HG03095 (cell line): ENCODE results near the gene TEX13B.
"Not testable (repeated sequence)": the region's sequence is repeated elsewhere in the genome, so short reads cannot be mapped to it uniquely, and the experiment has no call there.

ENCODE experiments used
- ATAC-seq: cut with Tn5 transposase; IDR thresholded peaks from one replicate; pipeline ENCODE4 v1.9.1; 2021; ENCODE audit warnings: moderate library complexity; ENCODE audit not compliant: unreplicated experiment

Gene TEX13B, protein sequence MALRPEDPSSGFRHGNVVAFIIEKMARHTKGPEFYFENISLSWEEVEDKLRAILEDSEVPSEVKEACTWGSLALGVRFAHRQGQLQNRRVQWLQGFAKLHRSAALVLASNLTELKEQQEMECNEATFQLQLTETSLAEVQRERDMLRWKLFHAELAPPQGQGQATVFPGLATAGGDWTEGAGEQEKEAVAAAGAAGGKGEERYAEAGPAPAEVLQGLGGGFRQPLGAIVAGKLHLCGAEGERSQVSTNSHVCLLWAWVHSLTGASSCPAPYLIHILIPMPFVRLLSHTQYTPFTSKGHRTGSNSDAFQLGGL

DNA sequence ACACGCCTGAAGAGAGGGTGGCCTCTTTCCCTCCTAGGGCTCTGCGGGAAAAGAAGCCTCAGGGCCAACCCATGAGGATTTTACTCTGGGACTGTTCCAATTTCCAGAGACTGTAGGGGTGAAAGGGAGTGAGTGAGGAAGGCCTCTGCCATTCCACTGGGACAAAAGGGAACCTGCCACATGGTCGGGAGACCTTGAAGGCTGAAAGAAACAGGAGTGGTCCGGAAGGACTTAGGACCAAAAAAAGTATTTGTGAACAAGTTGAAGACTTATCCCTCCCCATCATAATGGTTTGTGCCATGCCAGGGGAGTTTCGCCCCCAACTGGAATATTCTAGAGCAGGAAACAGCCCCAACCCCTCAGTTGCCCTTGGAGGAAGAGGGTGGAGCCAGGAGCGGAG, at the start of gene TEX13B:
TEX13B (minus strand) TSS at position 15 of the 400 bp plus-strand sequence. CDS start 243 bp downstream, outside the sequence.
- ATAC-seq = no peak

DNA sequence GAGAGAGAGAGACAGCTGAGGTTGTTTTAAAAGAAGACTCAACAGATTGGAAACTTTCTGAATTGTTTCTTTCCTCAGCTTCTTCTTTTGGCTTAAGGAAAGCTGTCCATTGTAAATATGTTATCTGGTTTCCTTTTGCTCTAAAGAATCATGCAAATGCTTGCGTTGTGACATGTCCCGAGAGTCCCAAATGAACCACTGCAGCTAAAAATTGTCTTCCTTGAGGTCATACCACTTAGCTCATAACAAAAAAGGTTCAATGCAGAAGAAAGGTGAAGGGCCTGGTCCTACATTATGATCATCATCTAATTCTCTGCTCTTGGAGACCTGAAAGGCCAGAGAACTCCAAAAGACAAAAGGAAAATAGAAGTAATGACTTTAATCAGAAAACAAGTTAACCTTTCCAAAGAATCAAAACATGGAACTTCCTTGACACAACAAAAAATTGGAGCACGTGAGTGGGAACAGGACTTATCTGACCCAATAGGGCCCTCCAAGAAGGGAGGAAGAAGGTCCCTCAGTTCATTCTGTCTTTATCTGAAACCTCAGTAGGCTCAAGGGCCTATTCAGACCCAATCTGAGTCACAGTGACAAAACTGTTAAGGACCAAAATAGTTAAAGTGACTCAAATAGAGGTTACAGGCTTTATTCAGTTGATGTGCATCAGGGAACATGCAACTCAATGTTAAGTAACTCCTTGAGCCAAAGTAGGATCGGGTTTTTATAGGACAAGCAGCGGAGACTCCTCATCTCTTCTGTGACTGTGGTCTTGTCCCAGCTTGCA, 48.0 kb upstream of the TEX13B start:
- peak; percentile 78 for ATAC-seq

DNA sequence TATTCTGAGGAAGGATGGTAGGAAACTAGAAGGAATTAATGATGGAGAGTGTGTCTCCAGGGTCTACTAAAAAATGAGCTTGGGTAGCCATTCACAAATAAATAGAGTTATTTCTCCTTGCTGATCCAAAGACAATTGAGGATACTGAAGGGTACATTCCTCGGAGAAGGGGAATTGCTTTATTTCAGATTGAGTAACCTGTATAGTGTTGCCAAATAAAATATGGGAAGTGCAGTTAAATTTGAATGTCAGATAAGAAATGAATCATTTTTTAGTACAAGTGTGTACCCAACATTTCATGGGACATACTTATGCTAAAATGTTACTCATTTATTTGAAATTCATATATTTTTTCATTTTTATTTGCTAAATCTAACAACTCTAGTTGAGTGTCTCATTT, 46.7 kb upstream of the TEX13B start:
- ATAC-seq = no peak

DNA sequence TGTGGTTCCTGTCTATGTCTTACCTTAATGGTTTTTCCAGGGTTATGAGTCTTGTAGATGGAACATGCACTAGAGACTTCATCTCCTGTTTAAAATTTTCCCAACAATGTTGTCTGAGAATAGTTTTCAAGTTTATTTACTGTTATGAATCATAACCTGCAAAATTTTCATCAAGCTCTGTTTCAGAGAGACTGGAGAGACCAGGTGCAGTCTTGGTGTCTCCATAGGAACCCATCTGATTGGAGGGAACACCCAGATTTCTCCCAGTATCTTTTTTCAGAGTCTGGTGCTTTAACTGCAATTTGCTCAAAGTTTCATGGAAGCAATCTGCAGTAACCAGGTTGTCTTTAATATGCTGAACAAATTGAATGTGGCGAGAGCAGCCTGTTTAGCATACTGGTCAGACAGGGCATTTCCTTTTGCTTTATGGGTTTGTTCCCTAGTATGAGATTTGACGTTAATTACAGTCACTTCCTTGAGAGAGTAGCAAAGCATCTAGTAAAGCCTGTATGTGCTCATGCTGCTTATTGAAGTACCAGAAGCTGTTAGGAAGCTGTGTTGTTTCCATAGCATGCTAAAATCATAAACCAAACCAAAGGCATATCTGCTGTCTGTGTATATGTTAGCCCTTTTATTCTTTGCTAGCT, 43.9 kb upstream of the TEX13B start:
- ATAC-seq = no peak

DNA sequence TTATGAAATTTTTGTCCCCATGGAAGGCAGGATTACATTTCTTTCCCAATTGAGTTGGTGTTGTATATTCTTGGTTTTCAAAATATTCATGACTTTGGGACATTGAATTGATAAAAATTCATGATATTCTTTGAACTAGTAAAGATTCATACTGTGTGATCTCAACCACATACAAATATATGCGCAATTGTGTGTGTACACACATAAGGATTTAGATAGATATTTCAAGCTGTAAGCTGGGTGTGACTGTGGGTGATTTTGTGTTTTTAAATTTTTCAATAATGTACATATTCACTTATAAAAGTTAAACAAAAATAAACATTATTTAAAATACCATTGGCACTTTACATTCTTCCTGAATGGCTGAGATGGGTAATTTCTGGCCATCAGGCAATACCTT, 43.2 kb upstream of the TEX13B start:
- ATAC-seq = no peak

DNA sequence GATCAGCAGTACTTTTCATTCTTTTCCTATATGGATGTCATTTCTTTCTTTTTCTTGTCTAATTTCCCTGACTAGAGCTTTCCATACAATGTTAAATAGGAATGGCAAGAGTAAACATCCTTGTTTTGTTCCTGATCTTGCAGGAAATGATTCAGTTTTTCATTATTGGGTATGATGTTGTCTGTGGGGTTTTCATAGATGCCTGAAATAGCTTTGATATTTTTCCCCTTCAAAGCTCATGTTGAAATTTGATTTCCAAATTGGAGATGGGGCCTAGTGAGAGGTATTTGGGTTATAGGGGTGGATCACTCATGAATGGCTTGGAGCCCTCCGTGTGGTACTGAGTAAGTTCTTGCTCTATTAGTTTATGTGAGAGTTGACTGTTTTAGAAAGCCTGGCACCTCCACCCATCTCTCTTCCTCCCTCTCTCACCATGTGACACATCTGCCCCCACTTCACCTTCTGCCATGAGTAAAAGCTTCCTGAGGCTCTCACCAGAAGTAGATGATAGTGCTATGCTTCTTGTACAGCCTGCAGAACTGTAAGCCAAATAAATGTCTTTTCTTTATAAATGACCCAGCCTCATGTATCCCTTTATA, 40.4 kb upstream of the TEX13B start:
- no peak for ATAC-seq

DNA sequence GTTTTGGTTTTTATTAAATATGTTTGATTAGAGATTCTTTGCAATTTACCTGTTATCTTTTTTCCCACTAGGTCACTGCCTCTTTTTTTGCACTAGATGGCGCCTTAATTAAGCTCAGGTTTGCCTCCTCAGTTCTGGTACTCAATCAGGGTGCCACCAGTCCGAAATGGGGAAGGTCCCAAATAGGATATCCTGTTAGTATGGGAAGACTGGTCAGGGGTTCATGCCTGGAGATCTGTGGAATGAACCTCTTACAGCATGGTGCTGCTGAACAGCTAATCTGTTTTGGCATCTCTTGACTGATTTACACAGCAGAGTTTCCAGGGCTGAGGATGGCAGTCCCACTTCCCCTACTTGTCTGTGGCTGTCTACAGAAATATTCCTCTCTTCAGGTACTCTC, 38.5 kb upstream of the TEX13B start:
- no peak for ATAC-seq

DNA sequence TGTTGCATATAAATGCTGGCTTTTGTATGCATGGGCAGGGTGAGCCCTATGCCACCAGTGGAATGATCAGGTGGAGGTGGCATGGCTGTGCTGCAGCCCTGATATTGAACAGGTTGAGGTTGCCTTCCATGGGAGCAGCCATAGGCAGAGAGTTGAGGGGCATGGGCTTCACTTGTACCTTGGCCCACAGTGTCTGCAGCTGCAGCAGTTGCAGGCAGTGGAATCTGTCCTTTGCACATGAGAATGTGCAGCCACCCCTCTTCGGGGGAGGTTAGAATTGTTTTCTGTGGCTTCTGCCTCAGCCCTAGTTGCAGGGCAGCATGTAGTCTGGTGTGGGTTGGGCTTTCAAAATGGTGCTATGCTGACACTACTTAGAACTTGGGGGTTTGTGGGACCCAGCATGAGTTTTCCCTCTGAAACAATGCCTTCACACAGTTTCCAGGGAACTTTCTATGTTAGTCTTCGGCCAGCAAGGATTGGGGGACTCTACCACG, 37.3 kb upstream of the TEX13B start:
- no peak for ATAC-seq

DNA sequence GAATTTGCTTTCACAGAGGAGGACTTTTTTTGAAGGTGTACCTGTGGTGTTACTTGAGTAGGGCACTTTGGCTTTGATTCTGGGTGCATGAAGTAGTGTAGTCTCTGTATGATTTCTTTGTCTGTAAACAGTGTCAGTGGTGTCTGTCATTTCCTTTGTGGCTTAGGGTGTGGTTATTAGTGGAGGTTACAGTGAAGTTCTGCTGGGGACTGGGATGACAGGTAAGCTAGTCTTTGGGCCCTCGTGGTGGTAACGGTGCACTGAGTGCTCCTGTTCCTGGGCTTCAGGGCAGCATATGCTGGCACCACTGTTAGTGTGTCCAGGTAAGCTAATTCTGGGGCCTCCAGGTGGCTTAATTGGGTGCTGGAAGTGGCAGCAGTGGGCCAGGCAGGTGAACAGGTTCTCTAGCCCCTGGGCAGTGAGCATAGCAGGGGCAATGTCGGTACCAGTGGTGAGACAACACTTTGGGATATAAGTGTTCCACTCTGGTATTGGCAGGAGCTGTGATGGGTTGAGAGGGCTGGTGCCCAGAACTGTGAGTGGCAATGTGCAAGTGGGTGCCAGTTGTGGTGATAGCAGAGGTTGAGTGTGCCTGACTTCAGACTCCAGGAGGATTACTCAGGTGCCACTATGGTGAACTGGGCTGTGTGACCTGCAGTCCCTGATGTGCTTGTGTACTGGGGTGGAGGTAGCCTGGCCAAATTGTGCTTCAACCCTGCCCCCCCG, 36.6 kb upstream of the TEX13B start:
- no peak for ATAC-seq

DNA sequence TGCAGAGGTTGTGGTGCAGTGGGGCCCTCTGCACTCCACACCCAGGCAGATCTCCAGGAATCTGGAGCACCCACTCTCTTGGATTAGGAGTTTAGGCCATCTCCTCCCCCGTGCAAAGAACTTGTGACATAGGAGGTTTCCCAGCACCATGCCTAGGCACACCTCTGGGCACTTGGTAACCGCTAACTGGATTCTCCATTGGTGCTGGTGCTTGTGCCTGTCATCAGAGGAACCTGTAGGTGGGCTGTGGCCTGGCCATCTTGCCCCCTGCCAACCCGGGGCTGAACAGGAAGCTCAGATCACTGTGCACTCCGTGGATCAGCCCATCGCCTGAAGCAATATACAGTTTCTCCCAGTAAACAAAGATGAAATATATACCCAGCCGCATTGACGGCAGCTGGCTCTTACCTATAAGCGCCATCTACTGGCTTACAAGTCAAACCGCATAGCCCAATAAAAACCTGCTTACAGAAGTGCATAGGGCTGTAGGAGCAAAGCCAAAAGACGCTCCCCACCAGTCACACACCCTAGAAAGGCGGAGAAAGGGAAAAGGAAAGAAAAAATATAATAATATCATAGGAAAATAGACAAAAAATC, 19.1 kb upstream of the TEX13B start:
- ATAC-seq = peak; percentile 80

DNA sequence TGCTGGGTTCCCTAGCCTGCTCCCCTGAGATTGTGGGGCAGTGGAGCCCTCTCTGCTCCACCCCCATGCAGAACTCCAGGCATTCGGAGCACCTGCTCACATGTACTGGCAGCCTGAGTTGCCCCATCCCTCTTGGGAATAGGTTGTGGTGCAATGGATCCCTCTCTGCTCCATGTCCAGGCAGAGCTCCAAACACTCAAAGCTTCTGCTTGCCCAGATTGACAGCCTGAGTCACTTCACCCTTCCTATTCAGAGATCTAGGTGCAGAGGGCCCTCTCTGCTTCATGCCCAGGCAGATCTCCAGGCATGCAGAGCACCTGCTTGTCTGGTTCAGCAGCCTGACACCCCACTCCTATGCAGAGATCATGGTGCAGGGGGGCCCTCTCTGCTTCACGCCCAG, 18.6 kb upstream of the TEX13B start:
- no peak for ATAC-seq

DNA sequence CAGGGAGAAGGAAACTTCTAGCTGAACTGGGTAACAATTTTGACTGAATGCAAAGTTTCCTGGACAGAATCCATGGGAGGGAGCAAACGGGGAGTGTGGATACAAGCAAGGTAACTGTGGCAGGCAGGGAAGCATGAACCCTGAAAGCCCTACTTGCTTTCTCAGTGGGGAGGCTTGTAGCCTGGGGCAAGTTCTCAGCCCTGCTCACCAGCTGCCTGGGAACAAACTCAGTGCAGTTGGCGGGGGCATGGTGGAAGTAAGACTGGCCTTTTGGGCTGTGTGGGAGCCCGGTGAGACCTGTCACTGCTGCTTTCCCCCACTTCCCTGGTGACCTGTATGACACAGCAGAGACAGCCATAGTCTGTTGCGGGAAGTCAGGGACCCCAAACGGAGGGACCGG, 14.0 kb upstream of the TEX13B start:
- ATAC-seq = no peak

DNA sequence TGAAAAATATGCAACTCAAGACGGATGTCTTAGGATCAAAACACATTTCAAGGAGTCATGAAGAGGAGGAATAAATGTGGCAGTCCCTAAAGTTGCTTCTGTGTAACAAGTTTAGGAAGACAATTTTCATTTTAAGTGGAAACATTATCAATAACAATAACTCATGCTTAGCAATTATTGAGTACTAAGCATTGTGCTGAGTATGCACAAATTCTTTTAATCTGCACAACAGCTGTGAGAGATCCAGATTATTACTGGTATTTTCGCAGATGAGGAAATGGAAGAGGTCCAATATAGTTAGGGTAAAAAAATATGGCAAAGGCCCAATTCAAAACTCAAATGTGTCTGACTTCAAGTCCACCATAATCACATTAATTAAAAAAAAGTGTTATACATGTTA, 2.9 kb upstream of the TEX13B start:
- ATAC-seq = no peak

DNA sequence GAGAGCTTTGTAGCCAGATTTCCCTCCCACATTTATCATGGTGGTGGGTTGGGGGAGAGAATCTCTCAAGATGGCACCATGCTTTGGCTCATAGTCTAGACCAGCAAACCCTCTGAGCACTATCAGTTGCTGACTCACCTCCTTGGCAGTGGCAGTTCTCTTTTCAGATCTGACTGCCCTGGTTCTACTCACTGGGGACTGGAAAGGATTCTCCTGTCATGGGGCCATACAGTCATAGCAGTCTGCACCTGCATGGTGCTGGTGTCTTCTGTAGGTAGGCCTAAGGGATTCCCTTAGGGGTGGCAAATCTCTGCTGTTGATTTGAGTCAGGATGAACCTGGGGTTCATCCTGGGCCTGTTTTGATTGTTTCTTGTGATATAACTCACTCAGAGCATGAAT, 2.6 kb downstream of the TEX13B start:
- no peak for ATAC-seq

DNA sequence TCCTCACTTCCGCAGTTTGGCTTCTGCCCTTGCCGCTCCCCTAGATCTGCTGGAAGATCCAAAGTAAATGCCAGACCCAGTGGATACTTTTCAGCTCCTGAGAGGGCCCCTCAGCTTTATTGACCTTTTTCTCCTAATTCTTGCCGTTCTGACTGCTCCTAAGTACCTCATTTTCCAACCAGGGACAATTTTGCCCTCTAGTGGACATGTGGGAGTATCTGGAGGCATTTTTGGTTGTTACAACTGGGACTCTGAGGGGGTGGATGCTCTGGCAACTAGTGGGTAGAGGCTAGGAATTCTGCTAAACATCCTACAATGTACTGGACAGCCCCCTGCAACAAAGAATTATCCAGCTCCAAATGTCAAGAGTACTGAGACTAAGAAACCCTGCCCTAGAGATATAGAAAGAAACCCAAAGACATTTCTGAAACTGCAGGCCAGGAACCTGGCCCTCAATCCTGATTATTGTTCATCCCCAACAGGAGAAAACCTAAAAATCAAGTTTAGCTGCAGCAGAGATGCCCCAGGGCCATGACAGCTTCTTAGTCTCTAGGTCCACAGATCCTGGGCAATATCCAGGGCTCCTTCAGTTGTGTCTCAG, 3.4 kb downstream of the TEX13B start:
- ATAC-seq = no peak

DNA sequence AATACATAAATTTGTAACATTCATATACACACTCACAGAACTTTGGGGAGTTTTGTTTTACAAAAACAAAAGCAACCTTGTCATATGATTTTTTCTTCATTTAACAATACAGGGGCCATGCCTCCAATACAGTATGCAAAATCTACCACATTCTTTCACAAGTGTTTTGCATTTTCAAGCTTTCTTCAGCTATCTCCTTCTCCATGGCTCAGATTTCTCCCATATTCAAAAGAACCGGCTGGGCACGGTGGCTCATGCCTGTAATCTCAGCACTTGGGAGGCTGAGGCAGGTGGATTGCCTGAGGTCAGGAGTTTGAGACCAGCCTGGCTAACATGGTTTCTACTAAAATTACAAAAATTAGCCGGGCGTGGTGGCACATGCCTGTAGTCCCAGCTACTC, 4.1 kb downstream of the TEX13B start:
- ATAC-seq = no peak

DNA sequence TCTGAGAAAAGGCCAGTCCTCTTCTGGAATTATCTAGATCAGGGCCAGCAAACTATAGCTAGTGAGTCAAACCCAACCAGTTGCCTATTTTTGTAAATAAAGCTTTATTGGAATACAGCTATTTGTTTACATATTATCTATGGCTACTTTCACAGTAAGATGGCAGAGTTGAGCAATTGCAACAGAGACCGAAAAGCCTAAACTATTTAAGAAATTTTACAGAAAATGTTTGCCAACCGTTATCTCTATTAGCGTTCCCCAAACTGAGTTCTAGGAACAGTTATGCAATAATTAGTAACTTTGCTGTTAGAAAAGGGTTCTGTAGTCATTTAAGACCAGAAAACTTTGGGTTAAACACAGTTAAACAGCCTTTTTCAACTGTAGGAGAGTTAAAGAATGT, 10.5 kb downstream of the TEX13B start:
- no peak for ATAC-seq

DNA sequence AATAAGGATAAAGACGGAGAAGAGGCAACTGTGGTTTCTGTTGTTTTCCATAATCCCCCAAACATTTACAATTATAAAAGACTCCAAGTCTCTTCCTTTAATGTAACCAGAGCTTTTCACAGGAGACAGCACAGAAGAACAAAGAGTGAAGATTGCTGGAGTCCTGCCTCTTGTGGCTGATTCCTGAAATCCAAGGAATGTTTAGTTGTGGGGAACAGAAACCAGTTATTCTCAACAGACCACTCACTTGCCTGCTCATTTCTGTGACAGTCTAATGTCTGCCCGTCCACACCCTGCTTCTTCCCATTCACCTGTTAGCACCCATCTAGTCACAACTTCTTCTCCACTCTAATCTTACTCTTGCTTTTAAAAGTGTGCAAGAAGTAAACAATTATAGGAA, 12.1 kb downstream of the TEX13B start:
- ATAC-seq = no peak

DNA sequence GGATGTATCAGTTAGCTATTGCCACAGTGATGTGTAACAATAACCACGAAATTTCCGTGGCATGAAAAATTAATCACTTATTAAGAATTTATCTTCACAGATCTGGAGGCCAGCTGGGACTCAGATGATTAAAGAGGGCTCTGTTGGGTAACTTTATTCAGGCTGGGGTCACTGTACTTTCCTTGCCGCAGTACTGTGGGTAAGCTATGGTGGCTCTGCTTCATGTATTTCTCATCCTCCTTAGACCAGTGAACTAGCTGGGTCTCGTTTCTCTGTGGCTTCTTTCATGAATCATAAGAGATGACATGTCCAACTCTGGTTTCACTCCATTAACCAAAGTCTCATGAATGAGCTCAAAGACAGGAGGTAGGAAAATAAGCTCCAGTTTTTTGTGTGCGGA, 13.5 kb downstream of the TEX13B start:
- no peak for ATAC-seq

DNA sequence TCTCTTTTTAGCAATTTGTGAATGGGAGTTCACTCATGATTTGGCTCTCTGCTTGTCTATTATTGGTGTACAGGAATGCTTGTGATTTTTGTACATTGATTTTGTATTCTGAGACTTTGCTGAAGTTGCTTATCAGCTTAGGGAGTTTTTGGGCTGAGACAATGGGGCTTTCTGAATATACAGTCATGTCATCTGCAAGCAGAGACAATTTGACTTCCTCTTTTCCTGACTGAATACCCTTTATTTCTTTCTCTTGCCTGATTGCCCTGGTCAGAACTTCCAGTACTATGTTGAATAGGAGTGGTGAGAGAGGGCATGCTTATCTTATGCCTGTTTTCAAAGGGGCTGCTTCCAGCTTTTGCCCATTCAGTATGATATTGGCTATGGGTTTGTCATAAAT, 26.8 kb downstream of the TEX13B start:
- ATAC-seq = not testable (repeated sequence)
